ENCODE results near the gene BUB3.

BUB3 gene

DNA sequence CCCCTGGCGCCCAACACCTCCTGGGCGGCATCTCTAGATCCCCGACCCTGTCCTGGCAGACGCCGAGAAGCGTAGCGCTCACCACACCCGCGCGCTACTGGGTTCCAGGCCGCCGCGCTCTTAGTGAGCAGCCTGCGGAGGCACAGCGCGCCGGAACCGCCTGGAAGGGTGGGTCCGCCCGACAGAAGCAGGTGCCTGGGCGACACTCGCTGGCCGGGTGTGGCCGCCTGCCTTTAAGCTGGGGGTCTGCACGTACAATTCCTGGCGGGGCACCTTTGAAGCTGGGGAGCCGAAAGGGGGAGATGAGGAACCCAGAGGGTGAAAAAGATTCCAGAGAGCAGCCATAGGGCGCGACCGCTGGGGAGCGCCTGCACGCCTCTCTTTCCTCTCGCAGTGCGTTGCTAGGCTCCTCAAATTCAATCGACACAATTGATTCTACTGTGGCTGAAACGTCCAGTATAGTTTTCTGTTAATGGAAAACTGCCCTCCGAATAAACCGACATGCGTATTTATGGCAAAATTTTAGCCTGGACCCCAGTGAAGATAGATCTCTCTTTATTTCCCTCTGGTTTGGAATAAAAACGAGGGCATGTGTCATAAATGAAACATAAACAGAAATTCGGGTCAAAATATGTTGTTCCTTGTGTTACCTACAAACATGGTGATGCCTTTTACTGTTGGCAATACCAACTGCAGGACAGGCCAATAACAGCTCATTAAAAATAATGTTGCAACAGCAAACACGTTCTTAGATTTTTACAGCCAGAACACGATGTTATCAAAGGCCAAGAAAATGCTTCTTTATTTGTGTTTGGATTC is 13.8 kb upstream of the BUB3 start:
- no peak for FAIRE-seq
- DNase-seq (ENCODE audit: insufficient read length, low spot score), result no peak

DNA sequence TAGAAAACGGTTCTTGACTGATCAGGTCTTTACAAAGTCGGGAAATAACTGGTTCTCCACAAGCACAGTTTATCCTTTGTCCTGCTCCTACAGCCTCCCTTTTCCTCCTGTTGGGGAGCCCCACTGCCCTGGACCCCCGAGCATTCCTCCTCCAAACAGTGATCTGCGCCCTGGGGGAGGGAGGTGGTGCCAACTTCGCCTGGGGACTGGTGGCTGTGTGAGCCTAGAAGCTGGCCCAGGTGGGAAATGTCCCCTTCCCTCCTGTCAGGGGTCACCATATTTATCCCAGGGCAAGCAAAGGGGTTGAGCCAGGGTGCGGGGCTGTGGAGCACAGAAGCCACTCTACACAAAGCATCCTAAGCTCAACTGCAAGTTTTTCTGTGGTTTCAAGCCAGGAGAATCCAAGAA is 13.2 kb upstream of the BUB3 start:
- DNase-seq (ENCODE audit: insufficient read length, low spot score), result no peak
- FAIRE-seq, result no peak

DNA sequence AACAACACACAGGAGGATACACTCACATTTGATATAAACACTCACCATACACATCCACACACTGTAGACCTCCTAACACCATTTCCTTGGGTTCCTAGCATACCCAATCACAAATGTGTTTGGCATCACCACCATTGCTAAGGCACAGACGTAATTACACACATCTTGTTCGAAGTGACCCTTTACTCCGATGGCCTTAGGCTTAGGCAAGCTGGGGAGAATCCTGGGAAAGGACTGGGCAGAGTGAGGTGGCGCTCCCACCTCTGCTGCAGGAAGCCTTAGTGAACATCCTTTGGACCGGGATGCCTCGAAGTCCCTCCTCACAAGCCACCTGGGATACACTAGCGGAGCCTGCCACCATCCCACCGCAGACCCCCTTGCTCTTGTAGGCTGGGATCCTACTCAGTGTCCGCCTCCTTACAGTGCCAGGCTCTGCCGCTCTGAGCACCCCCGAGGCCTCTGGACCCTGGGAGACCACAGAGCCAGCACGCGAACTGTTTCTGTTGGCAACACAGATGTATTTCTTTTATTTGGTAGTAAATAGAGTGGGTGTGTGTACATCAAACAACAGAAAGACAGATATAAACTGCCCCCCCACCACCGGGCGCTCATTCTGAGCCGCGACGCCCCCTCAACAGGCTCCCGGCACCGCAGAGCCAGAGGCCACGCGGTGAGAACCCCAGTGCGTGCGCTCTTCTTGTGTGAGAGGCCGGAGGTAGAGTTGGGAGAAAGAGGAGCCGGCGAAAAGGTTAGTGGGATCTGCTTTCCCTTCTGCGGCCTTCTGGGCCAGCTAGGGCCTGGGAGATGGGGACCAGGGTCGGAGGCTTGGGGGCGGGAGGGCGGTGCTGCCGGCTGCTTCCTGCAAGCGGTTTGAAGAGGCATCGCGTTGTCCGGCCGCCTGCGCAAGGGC is 12.2 kb upstream of the BUB3 start:
- no peak for DNase-seq (ENCODE audit: insufficient read length, low spot score)
- no peak for FAIRE-seq

DNA sequence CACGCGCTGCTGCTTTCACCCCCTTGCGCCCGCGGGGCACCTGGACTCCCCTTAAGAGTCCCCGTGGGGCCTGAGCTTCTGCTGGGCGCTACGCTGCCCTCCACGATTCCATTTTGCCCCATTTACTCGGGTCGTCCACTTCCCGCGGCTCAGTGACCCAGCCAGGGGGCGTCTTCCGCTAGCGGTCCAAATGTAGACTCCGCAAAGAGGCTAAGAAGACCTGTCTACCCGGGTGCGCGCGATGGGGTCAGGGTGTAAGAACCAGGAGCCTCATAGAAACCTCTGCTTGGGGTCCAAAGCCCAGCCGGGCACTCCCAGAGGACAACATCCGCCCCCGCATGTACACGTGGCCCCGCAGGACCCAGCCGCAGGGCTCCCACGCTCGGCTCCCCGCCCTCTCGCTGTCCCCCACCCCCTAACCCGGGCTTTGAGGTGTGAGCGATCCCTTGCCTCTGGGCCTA is 11.5 kb upstream of the BUB3 start:
- DNase-seq (ENCODE audit: insufficient read length, low spot score) (no peak), FAIRE-seq (no peak)

DNA sequence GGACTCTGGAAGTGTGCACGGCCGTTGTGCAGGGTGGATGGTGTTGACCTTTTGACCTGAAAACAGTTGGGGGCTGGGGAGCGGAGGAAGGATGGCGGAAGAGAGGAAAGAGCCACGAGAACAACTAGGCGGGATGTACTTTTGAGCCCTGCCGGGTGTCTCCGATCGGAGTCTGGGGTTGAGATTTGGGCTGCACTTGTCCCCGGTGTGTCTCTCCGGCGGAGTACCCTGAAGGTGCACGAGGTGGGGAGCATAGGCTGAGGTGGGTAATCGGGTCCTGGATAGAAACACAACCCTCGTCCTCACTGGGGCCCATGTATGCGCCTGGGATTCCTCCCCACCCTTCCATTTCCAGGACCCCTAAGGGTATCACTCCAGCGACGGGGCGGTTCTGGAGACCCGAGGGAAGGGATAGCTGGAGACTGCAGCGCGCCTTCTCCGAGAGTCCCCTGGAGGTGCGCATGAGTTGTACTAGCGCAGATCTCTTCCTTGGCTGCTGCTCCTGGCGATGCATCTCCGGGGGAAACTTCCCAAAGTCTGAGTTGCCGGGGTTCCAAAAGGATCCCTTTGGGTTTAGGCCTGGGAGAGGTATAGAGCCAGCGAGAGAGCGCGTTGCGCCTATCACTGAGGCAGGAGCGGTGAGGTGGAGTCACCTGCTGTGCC is 10.9 kb upstream of the BUB3 start:
- DNase-seq (ENCODE audit: insufficient read length, low spot score) (no peak), FAIRE-seq (no peak)

DNA sequence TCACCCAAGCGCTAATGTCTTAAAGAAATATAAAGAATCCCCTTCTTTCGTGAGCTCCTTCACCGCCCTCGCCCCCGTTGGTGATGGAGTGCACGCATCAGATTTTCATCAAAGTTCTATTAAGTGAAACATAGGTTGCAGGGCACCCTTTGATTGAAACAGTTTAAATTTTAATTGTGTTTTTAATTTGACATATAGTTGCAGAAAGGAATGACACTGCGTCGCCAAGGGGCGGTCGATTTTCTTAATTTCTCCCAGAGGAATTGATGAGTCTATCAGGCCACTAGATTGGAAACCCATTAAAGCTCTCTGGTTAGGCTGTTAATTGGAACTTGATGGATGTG is 10.4 kb upstream of the BUB3 start:
- FAIRE-seq (no peak), DNase-seq (ENCODE audit: insufficient read length, low spot score) (no peak)

DNA sequence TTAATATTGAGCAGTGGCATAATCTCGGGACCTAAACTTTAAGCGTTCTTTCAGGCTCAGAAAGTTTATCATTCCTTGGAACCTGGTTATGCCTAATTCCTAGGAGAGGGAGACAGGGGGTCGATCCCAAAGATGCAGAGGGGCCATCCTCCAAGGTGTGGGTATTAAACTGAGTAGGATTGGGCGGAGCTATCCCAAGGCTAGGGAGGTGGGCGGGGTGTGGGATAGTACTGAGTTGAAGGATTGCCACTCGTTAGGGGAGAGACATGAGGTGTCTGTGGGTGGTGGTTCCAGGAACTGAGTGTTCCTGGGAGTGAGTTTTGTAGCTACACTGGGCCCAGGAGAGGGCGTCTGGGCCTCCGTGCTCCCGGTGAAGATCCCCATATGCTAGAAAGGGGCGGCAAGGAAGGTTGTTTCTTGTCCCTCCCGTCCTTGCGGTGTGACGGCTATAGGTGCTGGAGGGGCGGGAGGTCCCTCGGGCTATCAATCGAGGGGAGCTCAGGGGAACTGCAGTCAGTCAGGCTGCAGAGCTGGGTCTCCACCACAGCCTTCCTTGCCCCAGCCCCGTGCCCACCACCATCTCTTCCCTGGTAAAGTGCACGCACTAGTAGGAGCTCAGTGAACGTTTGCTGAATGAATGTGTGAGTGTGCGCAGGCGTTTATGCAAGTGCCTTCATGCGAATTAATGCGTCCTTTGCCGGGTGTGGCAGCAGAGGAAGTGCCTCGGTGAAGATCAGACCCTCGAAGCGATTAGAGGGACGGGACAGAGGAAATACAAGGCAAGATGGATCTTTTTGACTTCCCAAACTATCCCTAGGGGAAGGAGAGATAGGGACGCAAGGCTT is 9.3 kb upstream of the BUB3 start:
- FAIRE-seq, result no peak
- DNase-seq (ENCODE audit: insufficient read length, low spot score), result no peak

DNA sequence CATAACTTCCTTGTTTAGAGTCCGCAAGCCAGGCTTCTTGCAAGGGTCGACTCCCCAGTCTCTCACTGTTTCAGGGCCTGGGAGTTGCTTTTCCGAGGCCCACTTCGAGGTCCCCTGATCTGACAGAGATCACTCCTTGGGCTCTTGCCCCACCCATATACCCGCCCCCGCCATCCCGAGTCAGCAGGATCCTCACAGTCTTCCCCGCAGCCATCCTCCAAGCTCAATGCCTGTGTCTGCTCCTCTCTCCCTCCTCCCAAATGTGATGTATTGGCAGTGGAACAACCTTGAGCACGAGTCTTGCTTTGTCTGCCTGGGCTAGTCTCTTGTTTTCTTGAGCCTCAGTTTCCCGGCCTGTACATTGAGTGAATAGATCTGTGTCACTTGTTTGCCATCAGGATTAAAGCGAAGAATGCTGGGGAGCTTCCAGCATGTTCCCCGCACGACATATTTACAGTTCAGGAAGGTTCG is 8.6 kb upstream of the BUB3 start:
- DNase-seq (ENCODE audit: insufficient read length, low spot score) (no peak), FAIRE-seq (no peak)

DNA sequence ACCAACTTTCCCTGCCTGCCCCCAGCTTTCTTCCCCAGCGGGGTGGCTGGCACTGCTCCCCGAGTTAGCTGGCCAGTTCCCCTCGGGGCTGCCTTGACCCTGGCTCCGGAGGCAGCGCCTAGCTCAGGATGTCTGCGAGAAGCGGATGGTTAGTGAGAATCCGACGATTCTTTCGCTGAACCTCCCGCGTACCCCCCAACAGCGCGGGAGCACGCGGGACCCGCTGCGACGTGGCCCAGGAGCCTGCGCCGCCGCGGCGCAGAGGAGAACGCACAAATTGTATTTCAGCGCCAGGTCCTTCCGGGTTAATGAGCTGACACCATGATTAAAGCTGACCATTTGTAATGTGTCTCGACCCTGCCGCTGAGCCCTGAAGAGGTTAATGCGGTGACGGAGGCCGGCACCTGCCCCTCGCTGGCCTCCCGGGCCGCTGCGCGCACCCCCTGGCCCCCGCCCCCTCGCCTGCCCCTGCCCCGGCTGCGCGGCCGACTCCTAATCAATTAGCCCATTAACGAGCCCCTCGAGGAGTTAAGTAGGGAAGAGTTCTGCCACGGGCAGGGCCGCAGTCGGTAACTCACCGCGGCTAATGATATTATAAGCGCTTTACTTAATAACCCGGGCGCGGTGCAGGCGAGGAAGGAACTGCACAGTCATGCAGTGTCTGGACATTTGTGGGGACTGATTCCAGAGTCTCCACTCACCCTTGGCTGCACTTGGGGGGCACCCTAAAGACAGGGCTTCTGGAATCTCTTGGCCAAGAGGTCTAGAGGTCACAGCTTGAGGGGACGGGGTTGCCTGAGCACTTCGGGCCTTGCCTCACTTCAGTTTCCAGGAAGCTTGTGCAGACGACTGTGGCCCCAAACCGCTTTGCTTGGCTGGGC is 7.9 kb upstream of the BUB3 start:
- FAIRE-seq, result no peak
- no peak for DNase-seq (ENCODE audit: insufficient read length, low spot score)

DNA sequence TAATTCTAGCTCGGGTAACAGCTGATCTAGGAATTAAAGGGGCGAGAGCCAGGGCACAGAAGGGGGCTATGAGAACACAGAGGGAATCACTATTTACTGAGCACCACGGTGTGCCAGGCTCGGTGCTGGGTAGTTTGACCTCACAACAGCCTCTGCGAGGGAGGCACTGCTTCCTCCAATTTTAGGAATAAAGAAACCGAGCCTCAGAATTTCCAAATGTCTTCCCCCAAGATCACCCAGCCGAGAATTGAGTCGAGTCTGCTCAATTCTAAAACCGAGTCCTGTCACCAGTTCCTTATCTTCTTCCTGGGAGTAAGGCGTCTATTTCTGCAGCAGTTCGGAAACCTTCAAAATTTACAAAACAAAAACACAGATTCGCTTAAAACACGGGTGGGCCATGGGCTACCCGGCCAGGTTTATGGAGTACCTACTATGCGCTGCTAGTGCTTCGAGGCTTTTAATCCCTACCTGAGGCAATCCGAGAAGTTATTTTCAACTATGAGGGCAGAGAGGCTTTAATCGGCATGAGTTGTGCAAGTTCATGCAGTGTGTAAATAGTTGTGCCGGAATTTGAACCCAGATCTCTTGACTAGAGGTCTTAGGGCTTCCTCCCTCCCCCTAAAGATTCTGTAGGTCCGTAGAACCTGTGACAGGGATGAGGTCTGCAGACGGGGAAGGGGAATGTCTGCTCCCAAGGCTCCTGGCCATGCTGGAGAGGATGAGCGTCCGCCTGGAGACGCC is 7.1 kb upstream of the BUB3 start:
- FAIRE-seq, result no peak
- no peak for DNase-seq (ENCODE audit: insufficient read length, low spot score)

DNA sequence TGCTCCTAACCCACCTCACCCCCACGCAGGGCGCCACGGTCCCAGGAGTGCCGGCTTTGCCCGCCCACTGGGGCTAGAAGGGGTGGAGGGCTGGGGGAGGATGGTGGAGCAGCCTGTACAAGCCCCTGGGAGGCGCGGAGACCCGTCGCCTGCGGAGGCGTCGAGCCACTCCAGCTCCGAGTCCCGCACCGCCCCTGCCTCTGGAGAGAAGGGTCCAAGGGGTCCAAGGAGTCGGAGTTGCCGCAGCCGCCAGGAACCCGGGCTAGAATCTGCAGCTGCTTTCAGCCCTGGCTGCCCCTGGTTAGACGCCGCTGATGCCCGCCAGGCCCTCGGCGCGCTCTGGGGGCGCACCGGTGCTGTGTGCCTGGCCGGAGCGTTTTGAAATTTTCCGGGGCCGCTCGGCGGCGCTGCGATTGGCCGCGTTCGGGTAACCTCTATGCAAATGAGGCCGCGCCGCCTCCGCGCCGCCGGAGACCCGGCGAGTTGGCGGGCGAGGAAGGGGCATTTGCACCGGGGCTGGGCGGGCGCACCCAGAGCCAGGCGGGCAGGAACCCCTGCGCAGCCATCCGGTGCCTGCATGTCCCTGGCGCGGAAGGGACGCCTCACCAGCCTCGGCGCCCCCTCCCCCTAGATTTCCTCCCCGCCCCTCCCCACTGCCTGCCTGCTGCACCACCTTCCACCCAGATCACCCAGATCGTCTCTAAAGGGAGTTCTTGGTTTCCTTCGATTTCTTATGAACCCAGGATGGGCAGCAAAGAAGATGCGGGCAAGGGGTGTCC is 6.4 kb upstream of the BUB3 start, which contains the start of gene HMX2:
Gene HMX2, plus strand, starts transcription at position 502 of the 779 bp plus-strand sequence. Its CDS starts 243 bp downstream, at position 745.
- no peak for FAIRE-seq

DNA sequence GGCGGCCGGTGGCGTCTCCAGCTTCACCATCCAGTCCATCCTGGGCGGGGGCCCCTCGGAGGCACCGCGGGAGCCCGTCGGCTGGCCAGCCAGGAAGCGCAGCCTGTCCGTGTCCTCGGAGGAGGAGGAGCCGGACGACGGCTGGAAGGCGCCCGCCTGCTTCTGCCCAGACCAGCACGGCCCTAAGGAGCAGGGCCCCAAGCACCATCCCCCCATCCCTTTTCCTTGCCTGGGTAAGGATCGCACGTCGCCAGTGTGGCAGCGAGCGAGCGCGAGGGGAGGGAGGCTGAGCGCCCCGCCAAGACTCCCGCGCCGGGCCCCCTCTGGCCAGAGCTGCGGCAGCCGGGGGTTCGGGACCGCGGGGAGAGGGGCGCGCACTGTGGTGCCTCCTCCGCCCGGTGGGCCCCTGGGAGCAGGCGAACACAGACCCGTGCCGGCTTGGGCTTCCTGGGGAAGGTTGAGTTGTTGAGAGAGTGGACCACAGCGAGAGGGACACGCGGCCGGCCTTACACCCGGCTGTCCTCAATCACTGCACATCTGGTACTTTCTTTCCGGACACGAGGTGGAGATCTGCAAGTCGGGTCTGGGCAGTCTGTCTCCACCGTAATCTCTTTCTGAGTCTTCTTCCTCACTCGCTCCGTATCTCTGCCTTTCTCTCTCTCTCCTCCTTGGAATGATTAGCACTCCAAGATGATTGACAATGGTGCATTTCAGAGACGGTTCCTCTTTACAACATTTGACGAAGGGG is 5.6 kb upstream of the BUB3 start:
- no peak for FAIRE-seq
- no peak for DNase-seq (ENCODE audit: insufficient read length, low spot score)

More for the DNA sequence above, 6.4 kb upstream of the BUB3 start, which contains the start of gene HMX2:
- no peak for DNase-seq (ENCODE audit: insufficient read length, low spot score)

DNA sequence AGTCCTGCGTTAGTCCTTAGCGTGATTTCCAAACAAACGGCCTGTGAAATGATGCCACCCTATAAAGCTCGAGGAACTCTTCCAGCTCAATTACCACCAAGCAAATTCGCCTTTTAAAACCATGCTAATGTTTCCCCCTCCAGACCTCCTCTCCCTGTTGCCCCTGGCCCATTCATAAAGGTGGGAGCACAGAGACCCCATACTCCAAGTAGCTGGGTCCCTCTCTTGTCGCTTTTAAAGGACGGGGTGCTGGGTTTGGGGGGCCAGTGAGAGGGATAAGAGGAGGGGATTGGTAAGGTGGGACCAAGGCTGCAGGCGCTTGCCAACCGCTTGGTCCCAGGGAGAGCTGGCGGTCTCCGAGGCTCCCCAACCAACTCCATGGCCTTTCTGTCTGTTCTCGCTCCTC is 5.0 kb upstream of the BUB3 start:
- FAIRE-seq (no peak), DNase-seq (ENCODE audit: insufficient read length, low spot score) (no peak)

DNA sequence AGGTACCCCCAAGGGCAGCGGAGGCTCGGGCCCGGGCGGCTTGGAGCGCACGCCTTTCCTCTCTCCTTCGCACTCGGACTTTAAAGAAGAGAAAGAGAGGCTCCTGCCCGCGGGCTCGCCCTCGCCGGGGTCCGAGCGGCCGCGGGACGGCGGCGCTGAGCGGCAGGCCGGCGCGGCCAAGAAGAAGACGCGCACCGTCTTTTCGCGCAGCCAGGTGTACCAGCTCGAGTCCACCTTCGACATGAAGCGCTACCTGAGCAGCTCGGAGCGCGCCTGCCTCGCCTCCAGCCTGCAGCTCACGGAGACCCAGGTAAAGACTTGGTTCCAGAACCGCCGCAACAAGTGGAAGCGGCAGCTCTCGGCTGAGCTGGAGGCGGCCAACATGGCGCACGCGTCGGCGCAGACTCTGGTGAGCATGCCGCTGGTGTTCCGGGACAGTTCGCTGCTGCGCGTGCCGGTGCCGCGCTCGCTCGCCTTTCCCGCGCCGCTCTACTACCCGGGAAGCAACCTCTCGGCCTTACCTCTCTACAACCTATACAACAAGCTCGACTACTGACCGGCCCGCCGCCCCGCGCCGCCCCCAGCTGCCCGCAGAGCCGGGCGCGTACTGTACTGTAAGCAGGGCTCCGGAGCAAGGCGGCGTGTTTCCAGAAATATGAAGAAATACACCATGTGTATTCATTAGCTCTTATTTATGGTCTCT is 4.5 kb upstream of the BUB3 start:
- DNase-seq (ENCODE audit: insufficient read length, low spot score) (no peak), FAIRE-seq (peak; percentile 66)

DNA sequence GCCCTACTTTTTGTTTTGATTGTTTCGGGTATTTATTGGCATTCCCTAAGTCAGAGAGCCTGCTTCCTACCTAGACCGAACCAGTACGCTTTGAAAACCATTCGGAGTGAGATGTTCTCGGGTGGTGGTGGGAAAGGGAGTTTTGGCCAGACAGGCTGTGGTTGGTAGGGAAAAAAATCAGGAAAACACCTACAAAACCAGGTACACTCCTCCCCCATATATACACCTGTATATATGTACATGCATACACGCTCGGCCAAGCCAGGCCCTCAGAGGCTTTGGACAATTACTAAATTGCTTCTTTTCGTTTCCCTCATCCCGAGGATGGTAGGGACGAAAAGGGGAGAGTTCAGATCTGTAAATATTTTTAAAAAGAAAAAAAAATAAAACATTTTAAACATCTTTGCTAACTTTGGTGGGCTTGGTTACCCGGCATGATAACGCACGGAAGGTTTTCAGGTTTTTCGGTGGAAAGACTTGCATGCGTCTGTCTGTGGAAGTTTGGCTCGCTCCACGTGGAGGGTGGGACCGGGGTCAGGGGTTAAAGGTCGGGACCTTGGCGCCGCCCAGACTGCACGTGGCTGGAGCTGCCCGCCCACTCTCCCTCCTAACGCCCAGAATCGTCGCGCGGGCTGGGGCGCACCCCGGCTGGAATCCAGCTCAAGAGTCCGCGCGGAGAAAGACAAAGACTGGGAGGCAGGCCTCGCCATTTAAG is 3.8 kb upstream of the BUB3 start:
- DNase-seq (ENCODE audit: insufficient read length, low spot score) (no peak), FAIRE-seq (no peak)

All from GM19239 (cell line).